ENCODE measurements around the gene ADCY7. TPM values are rescaled to one million over a fixed set of nuclear protein-coding genes. Genes with fewer than 3 reads are reported as not detected.

The ADCY7 gene
- total RNA-seq, 4 donors from 2014 or later, result 4.6 to 44.9 (median 14.1) TPM

DNA sequence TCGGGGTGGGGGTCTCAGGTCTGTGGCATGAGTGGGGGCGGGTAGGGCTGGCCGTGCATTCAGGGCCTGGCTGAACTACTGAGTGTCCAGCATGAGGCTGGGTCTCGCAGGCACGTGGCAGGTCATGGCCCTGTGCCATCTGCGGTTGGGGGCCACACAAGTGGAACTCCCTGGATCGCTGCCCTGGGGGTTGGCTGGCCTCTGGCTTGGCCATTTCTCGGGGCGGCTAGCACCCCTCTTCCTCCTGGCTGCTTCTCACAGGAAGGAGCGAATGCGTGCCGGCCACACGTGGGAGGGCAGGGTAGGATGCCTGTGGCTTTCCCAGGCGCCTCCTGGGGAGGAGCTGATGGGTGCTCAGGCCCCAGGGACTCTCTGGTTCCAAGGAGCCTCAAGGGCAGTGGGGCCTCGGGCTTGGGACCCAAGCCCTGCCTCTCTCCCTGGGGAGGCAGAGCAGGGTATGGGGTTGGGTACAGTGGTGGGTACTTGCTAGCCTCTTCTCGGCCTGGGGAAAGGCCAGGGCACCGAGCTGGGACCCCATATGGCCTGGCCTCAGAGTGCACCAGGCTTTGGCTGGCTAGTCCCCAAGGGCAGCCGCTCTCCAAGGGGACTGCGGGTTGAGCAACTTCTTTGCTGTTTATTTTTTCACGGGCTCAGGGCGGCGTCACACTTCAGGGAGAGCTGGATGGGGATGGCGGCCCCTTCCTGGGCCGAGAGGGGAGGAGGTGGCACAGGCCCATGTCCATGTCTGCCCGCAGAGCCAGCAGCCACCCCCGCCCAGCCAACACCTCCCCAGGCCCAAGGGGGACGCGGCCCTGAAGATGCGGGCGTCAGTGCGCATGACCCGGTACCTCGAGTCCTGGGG lies 37.5 kb downstream of the ADCY7 start:
- peaks cover 6 to 21% (median 14%) of the 10 kb centered on the region in 4 donors for H3K4me1 ChIP-seq
- 85% methylated on average over 28 of the region's 33 CpGs; no CpG with 5 or more reads in 1 of the 2 donors for WGBS, 2 donors (ENCODE audit: low coverage in 1 of 2)
- H3K36me3 ChIP-seq, result no peaks in the 10 kb centered on the region
- H3K27ac ChIP-seq, result peak overlapping the region in 2 of 4 donors; percentile 39 to 47
- H3K9me3 ChIP-seq, result no peaks in the 10 kb centered on the region
- H3K4me3 ChIP-seq, result no peak overlapping the region
- DNase-seq, result no peak
- TF ChIP-seq EP300 (IDR thresholded peaks at IDR 0.05; ENCODE audit: low read depth) (no peak), POLR2A (IDR thresholded peaks at IDR 0.05) (no peak), POLR2AphosphoS5 (IDR thresholded peaks at IDR 0.05) (no peak)
- TF ChIP-seq, protein P1, sequence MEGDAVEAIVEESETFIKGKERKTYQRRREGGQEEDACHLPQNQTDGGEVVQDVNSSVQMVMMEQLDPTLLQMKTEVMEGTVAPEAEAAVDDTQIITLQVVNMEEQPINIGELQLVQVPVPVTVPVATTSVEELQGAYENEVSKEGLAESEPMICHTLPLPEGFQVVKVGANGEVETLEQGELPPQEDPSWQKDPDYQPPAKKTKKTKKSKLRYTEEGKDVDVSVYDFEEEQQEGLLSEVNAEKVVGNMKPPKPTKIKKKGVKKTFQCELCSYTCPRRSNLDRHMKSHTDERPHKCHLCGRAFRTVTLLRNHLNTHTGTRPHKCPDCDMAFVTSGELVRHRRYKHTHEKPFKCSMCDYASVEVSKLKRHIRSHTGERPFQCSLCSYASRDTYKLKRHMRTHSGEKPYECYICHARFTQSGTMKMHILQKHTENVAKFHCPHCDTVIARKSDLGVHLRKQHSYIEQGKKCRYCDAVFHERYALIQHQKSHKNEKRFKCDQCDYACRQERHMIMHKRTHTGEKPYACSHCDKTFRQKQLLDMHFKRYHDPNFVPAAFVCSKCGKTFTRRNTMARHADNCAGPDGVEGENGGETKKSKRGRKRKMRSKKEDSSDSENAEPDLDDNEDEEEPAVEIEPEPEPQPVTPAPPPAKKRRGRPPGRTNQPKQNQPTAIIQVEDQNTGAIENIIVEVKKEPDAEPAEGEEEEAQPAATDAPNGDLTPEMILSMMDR (IDR thresholded peaks at IDR 0.05), result no peak
- H3K27me3 ChIP-seq, result no peaks in the 10 kb centered on the region
- intact Hi-C loops (cut with DNase I; ENCODE audit: low total_unique reads), result no loop called here
- in situ Hi-C loops (cut with MboI; ENCODE audit: low pct_ligation_motif_present in 1 of 4, low pct_unique_long_range_greater_than_20kb in 1 of 4, low sequenced_read_pairs in 3 of 4), result no loop called here

DNA sequence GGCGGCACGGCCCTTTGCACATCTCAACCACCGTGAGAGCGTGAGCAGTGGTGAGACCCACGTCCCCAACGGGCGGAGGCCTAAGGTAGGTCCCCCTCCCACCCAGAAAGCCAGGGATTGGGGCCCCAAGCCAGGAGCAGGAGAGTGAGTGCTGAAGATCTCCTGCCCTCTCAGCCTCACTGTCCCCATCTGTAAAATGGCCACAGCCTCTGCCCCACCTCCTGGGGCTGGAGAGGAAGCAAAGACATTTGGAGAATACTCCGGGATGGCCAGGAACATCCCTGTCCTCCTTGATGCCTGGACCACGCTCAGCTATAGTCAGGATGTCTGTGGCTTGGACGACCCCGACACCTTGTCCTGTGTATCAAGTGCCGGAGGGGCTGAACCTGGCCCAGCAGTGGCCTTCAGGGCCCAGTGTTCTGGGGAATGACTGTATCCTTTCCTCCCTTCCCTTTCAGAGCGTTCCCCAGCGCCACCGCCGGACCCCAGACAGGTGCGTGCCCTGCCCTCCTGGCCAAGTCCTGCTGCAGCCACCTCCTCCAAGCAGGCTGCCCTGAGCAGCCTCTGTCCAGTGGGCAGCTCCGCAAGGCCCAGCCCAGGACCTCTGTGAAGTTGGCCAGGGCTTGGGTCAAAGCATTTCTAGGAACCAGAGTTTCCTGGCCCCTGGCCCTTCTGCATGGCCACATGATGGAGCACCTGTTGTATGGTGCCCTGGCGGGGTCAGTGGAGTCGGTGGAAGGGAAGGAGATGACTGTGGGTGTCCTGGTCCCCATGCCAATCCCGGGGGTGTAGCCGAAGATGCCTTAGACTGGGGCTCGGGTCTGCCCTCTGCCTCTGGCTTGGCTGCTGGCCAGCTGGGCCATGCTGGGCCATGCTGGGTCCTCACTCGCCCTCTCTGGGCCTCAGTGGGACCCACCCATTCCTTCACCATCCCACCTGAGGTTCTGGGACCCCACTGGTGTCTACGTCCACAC lies 38.4 kb downstream of the ADCY7 start:
- TF ChIP-seq, protein P1 (IDR thresholded peaks at IDR 0.05), result no peak
- no peaks in the 10 kb centered on the region for H3K36me3 ChIP-seq
- no peak overlapping the region for H3K4me3 ChIP-seq
- no peak for DNase-seq
- no peaks in the 10 kb centered on the region for H3K9me3 ChIP-seq
- peaks cover 6 to 21% (median 14%) of the 10 kb centered on the region in 4 donors for H3K4me1 ChIP-seq
- in situ Hi-C loops (cut with MboI; ENCODE audit: low pct_ligation_motif_present in 1 of 4, low pct_unique_long_range_greater_than_20kb in 1 of 4, low sequenced_read_pairs in 3 of 4) (no loop called here), intact Hi-C loops (cut with DNase I; ENCODE audit: low total_unique reads) (no loop called here)
- peak overlapping the region in 1 of 4 donors; percentile 39 for H3K27ac ChIP-seq
- WGBS, 2 donors (ENCODE audit: low coverage in 1 of 2), result 90% methylated on average over 21 of the region's 25 CpGs; no CpG with 5 or more reads in 1 of the 2 donors
- no peaks in the 10 kb centered on the region for H3K27me3 ChIP-seq

DNA sequence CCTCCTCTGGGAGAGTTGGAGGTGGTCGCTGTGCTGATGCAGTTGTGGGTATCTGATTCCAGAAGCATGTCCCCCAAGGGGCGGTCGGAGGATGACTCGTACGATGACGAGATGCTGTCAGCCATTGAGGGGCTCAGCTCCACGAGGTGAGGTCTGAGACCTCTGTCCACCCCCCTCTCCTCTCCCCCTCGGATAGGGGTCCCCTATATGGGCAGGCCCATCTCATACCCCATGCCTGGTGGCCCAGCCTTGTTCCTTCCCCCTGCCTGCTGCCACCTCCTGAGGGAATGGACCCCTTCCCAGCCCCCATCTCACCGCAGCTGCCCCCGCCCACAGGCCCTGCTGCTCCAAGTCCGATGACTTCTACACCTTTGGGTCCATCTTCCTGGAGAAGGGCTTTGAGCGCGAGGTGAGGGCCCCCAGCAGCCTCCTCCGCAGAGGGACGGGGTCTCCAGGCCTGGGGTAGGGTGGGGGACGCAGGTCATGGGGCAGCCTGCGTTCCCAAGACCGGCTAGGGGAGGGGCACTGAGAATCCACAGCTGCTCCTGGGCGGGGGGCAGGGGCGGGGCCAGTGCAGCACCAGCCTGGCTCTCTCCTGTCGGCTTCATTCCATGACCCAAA lies 39.2 kb downstream of the ADCY7 start:
- no peak for DNase-seq
- no peak overlapping the region for H3K27ac ChIP-seq

More for the DNA sequence above, 39.2 kb downstream of the ADCY7 start:
- Histone ChIP-seq H3K9me3 (no peaks in the 10 kb centered on the region), H3K4me3 (no peak overlapping the region), H3K36me3 (no peaks in the 10 kb centered on the region), H3K27me3 (no peaks in the 10 kb centered on the region), H3K4me1 (peaks cover 6 to 21% (median 14%) of the 10 kb centered on the region in 4 donors)
- WGBS, 2 donors (ENCODE audit: low coverage in 1 of 2), result 90 to 91% methylated on average over 5 to 21 of the region's 21 CpGs
- TF ChIP-seq POLR2AphosphoS5 (IDR thresholded peaks at IDR 0.05) (no peak), POLR2A (IDR thresholded peaks at IDR 0.05) (no peak), EP300 (IDR thresholded peaks at IDR 0.05; ENCODE audit: low read depth) (no peak)
- TF ChIP-seq, protein P1 (IDR thresholded peaks at IDR 0.05), result no peak
- in situ Hi-C loops (cut with MboI; ENCODE audit: low pct_ligation_motif_present in 1 of 4, low pct_unique_long_range_greater_than_20kb in 1 of 4, low sequenced_read_pairs in 3 of 4) (no loop called here), intact Hi-C loops (cut with DNase I; ENCODE audit: low total_unique reads) (no loop called here)
